Measurements from ENCODE around the gene DHRS13. TPM values are rescaled to one million over a fixed set of nuclear protein-coding genes. Genes with fewer than 3 reads are reported as not detected.

DHRS13 gene
- total RNA-seq, 1 donor from 2014 or later: 20.4 TPM

DNA sequence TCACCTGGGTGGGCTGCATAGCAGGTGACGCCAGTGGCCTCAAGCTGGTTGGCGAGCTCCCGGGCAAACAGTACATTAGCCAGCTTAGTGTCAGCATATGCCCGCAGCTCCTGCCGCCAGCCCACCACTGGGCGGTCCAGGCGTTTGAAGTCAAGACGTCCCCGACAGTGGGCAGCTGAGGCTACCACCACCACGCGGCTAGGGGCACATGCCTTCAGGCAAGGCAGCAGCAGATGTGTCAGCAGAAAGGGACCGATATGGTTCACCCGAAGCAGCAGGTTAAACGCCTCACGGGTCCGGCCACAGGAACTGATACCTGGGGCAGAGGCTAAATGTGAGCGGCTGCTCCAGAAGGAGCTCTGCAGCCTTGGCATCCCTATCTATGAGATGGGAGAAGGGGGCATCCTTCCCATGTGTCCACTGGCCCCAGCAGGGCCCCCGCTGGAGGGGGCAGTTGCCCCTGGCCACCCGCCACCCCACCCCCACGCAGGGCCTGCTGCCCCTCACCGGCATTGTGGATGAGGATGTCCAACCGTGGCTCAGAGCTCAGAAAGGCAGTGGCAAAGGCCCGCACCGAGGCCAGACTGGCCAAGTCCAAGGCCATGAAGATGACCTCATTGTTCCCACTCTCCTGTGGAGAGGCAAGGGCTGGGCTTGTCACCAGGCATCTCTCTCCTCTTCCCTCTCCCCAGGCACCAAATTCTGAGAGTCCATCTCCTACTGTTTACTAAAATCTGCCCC, 1.7 kb downstream of the DHRS13 start:
- TF ChIP-seq, protein P1, sequence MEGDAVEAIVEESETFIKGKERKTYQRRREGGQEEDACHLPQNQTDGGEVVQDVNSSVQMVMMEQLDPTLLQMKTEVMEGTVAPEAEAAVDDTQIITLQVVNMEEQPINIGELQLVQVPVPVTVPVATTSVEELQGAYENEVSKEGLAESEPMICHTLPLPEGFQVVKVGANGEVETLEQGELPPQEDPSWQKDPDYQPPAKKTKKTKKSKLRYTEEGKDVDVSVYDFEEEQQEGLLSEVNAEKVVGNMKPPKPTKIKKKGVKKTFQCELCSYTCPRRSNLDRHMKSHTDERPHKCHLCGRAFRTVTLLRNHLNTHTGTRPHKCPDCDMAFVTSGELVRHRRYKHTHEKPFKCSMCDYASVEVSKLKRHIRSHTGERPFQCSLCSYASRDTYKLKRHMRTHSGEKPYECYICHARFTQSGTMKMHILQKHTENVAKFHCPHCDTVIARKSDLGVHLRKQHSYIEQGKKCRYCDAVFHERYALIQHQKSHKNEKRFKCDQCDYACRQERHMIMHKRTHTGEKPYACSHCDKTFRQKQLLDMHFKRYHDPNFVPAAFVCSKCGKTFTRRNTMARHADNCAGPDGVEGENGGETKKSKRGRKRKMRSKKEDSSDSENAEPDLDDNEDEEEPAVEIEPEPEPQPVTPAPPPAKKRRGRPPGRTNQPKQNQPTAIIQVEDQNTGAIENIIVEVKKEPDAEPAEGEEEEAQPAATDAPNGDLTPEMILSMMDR (conservative IDR thresholded peaks at IDR 0.05): no peak
- DNase-seq (ENCODE audit: extremely low spot score, unreplicated experiment): no peak
- Mint-ChIP-seq H3K36me3 (peaks cover 4% of the 10 kb centered on the region), H3K4me1 (ENCODE audit: unreplicated experiment) (peaks cover 33% of the 10 kb centered on the region), H3K9me3 (no peaks in the 10 kb centered on the region), H3K27me3 (no peaks in the 10 kb centered on the region), H3K4me3 (peak overlapping the region; percentile 86), H3K27ac (peak overlapping the region; percentile 74)

DNA sequence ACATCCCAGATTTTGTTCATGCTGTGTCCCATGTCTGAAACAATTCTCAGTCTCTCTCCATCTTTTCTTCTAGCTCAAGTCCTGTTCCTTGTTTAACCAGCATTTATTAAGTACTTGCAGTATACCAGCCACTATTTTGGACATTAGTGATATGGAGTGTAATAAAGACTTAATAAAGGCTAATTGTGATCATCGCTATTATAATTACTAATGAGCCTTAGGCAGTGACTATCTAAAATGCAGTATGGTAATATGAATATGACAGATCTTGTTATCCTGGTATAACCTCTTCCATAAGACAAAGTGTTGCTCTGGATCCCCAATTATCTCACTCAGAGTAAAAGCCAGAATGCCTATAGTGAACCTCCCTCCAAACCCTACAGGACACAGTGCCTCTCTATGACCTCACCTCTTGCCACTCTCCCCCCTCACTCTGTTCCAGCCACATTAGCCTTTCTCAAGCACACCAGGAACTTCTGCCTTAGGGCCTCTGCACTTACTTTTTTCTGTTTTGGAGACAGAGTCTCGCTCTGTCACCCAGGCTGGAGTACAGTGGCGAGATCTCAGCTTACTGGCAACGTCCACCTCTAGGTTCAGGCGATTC, 3.6 kb downstream of the DHRS13 start:
- no peak for DNase-seq (ENCODE audit: extremely low spot score, unreplicated experiment)

DNA sequence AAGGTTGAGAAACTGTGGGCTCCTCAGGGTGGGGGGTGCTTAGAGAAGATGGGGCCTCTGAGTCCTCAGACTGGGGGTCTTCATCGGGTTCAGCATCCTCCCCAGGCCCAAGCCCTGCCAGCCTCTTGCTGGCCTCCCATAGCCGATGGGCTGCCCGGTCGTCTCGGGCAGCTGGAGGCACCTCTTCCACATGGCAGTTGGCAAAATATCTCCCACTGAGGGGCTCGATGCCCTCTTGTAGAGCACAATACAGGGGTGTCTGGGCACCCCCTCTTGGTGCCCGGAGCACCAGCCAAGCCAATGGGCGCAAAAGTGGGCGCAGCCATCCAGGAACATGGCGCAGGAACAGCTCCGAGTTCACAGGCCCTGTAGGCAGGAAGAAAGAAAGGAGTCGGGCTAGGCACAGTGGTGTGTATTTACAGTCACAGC, 4.3 kb downstream of the DHRS13 start:
- Mint-ChIP-seq H3K27me3 (no peaks in the 10 kb centered on the region), H3K27ac (no peak overlapping the region), H3K4me3 (peak overlapping the region; percentile 94), H3K36me3 (peaks cover 4% of the 10 kb centered on the region), H3K9me3 (no peaks in the 10 kb centered on the region), H3K4me1 (ENCODE audit: unreplicated experiment) (peaks cover 36% of the 10 kb centered on the region)
- TF ChIP-seq, protein P1 (conservative IDR thresholded peaks at IDR 0.05): no peak
- no peak for DNase-seq (ENCODE audit: extremely low spot score, unreplicated experiment)

More for the DNA sequence above, 3.6 kb downstream of the DHRS13 start:
- TF ChIP-seq, protein P1 (conservative IDR thresholded peaks at IDR 0.05): no peak
- no peaks in the 10 kb centered on the region for H3K9me3 Mint-ChIP-seq
- peak overlapping the region; percentile 78 for H3K4me3 Mint-ChIP-seq
- peaks cover 36% of the 10 kb centered on the region for H3K4me1 Mint-ChIP-seq (ENCODE audit: unreplicated experiment)
- peak overlapping the region; percentile 46 for H3K27ac Mint-ChIP-seq
- no peaks in the 10 kb centered on the region for H3K27me3 Mint-ChIP-seq
- H3K36me3 Mint-ChIP-seq: peaks cover 4% of the 10 kb centered on the region

DNA sequence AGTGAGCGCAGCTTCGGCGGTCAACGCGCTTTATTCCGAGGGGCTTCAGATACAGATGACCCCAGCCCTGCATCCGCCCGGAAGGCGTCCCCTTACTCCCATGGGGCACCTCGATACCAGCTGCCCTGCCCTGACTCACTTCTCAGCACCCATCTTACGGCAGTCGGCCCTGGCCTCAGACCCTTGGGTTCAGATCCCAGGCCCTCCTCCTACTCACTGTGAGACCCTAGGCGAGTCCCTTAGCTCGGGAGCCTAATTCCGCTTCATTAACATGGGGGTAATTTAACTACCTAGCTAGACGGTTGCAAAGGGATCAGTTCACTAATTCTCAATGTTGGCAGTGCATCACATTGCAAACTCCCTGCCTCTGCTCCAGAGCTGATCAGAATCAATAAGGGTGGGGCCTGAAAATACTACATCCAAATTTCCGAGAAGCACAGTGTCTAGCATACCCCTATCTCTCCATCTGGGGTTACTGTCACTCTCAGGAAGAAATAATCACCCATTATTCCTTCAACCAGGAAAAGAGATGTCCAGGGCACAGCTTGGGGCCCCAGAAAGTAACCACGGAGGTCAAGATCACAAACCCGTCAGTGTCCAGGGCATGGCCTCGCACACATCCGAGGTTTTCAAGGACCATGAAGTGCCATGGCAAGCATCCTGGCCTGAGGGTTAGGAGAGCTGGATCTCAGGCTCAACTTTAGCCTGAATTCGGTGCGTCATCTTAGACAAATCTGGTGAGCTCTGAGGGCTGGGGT, 4.9 kb downstream of the DHRS13 start:
- peak overlapping the region; percentile 94 for H3K4me3 Mint-ChIP-seq
- TF ChIP-seq, protein P1 (conservative IDR thresholded peaks at IDR 0.05): no peak
- peaks cover 42% of the 10 kb centered on the region for H3K4me1 Mint-ChIP-seq (ENCODE audit: unreplicated experiment)
- peaks cover 4% of the 10 kb centered on the region for H3K36me3 Mint-ChIP-seq
- no peaks in the 10 kb centered on the region for H3K9me3 Mint-ChIP-seq
- H3K27me3 Mint-ChIP-seq: no peaks in the 10 kb centered on the region
- H3K27ac Mint-ChIP-seq: peak overlapping the region; percentile 81
- no peak for DNase-seq (ENCODE audit: extremely low spot score, unreplicated experiment)

DNA sequence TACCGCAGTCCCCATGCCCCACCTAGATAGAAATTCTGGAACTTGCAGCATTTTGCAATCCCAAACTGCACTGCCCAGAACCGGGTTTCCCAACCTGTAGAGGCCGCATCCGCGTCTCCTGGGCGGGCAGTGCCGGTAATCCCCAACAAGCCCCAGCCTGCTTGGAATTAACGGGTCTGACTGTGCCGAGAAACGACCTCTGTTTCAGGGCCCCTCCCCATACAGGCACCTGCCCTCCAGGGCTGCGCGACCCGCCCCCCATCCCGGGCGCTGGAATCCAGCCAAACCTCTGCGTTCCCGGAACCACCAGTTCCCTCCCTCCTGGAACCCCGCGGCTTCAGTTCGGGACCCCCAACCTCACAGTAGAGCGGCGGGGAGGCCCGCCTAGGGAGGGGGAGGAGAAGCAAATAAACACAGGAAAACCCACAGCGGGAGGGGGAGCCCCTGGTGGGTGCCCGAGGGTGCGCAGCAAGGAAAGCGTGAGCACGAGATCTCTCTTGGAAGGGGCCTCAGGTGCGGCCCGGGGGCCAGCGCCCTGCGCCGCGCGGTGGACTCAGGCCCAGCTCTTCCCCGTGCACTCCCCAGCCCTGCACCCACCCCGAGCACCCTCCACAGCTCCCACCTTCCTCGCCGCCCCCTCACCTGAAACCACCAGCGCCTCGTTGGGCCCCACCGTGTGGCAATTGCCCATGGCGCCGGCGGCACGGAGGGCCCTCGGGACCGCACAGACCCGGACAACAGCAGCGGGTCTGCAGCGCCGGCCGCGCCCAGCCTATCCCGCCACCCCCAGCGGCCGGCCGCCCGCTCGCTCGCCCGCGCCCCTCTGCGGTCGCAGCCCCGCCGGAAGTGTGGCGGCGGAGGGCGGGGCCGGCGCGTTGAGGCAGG, 5.8 kb downstream of the DHRS13 start, which contains the start of gene FLOT2:
Gene FLOT2, minus strand, starts transcription at position 850 of the 885 bp plus-strand sequence. Its CDS starts 159 bp downstream, at position 691.
- Mint-ChIP-seq H3K9me3 (no peaks in the 10 kb centered on the region), H3K27me3 (no peaks in the 10 kb centered on the region), H3K4me1 (ENCODE audit: unreplicated experiment) (peaks cover 41% of the 10 kb centered on the region), H3K36me3 (peaks cover 4% of the 10 kb centered on the region), H3K4me3 (peak within 1 kb of the TSS; percentile 94), H3K27ac (peak within 1 kb of the TSS; percentile 84)
- TF ChIP-seq, protein P1 (conservative IDR thresholded peaks at IDR 0.05): peak; percentile 38
- DNase-seq (ENCODE audit: extremely low spot score, unreplicated experiment): no peak

Measured in type B pancreatic cell (in vitro differentiated cells).